OCI-LY7 (cell line): Measurements from ENCODE around the gene LTB4R. TPM values are rescaled to one million over a fixed set of nuclear protein-coding genes. Genes with fewer than 3 reads are reported as not detected.

Source experiments
- BruUV-seq: library from RNA; stranded (reverse); fragments of 400-500 nt; replicated peaks from 2 replicates; lab custom pipeline; 2021; lab: Mats Ljungman, UMichigan
- CTCF ChIA-PET: fragments of 300-600 bp; sonication (Branson Sonifier 250); formaldehyde crosslinking; loops from one replicate; lab custom pipeline; 2022; ENCODE audit warnings: antibody characterized with exemption; ENCODE audit not compliant: unreplicated experiment; lab: Charles Lee
- POLR2A ChIA-PET: fragments of 300-600 bp; sonication (Branson Sonifier 250); formaldehyde crosslinking; loops from one replicate; lab custom pipeline; 2022; ENCODE audit warnings: antibody characterized with exemption; lab: Charles Lee
- DNase-seq: peaks from one replicate; pipeline ENCODE4 v3.0.0-alpha.2; 2015; ENCODE audit warnings: low spot score
- H2AFZ ChIP-seq: fragments of 200-600 bp; sonication (generic), shearing (Covaris generic); 2 replicates; pipeline ENCODE4 v1.6.1; 2014; ENCODE audit warnings: mild to moderate bottlenecking, antibody characterized with exemption, low read length, moderate library complexity
- H3K27ac ChIP-seq: fragments of 200-600 bp; sonication (generic); 2 replicates; pipeline ENCODE4 v1.5.1; 2014; ENCODE audit warnings: mixed run types, low read depth, mild to moderate bottlenecking, moderate library complexity, low read length, inconsistent platforms; ENCODE audit not compliant: poor library complexity, severe bottlenecking
- H3K36me3 ChIP-seq: fragments of 200-600 bp; sonication (generic); 2 replicates; pipeline ENCODE4 v1.6.1; 2014; ENCODE audit warnings: mild to moderate bottlenecking, antibody characterized with exemption, low read length, moderate library complexity, mixed read lengths; ENCODE audit not compliant: insufficient read depth
- H3K4me1 ChIP-seq: fragments of 200-600 bp; sonication (generic); 2 replicates; pipeline ENCODE4 v1.5.1; 2014; ENCODE audit warnings: mild to moderate bottlenecking, low read length; ENCODE audit not compliant: insufficient read depth, poor library complexity, severe bottlenecking
- H3K4me2 ChIP-seq: fragments of 200-600 bp; sonication (generic); 2 replicates; pipeline ENCODE4 v1.6.1; 2014; ENCODE audit warnings: mild to moderate bottlenecking, low read length
- H3K4me3 ChIP-seq: fragments of 200-600 bp; sonication (generic); 2 replicates; pipeline ENCODE4 v1.5.1; 2014; ENCODE audit warnings: mild to moderate bottlenecking, low read depth, low read length; ENCODE audit not compliant: poor library complexity, severe bottlenecking
- H3K79me2 ChIP-seq: fragments of 200-600 bp; sonication (generic); 2 replicates; pipeline ENCODE4 v1.6.1; 2016; ENCODE audit warnings: low read depth, mild to moderate bottlenecking, low read length, moderate library complexity, mixed read lengths; ENCODE audit not compliant: insufficient read depth
- H3K9me2 ChIP-seq: fragments of 200-600 bp; sonication (generic); 2 replicates; pipeline ENCODE4 v1.6.1; 2016; ENCODE audit warnings: mild to moderate bottlenecking, low read length, mixed read lengths; ENCODE audit not compliant: insufficient read depth
- H3K9me3 ChIP-seq: fragments of 200-600 bp; sonication (generic); 2 replicates; pipeline ENCODE4 v1.6.1; 2014; ENCODE audit warnings: mild to moderate bottlenecking, mixed run types, low read length, mixed read lengths
- H4K20me1 ChIP-seq: fragments of 200-600 bp; sonication (generic); 2 replicates; pipeline ENCODE4 v1.6.1; 2014; ENCODE audit warnings: mild to moderate bottlenecking, antibody characterized with exemption, low read length, moderate library complexity, mixed read lengths; ENCODE audit not compliant: insufficient read depth
- EZH2phosphoT487 ChIP-seq: fragments of 200-600 bp; sonication (generic); IDR thresholded peaks from 2 replicates; pipeline ENCODE4 v1.6.1; 2018; ENCODE audit warnings: low read depth, borderline replicate concordance, mild to moderate bottlenecking, mixed run types, antibody characterized with exemption, low read length, moderate library complexity, mixed read lengths
- intact Hi-C: fragments of 100-400 bp; cut with micrococcal nuclease; formaldehyde crosslinking; loops from one replicate; pipeline ENCODE4 v1.10.0; 2022; ENCODE audit not compliant: unreplicated experiment
- total RNA-seq, 2 experiments: library from RNA; depleted of rRNA in 1 of 2; stranded (reverse); fragments of >200 nt in 1 of 2; shearing (Covaris generic) in 1 of 2; gene quantifications; 2 replicates each; pipeline ENCODE4 v1.2.3, GENCODE V29; 2014 to 2022
- TF ChIP-seq, protein P1 (sequence below): fragments of 200-600 bp; sonication (generic); conservative IDR thresholded peaks from 2 replicates; pipeline ENCODE4 v1.5.1; 2014; ENCODE audit warnings: mild to moderate bottlenecking, antibody characterized with exemption, low read length, moderate library complexity, mixed read lengths

LTB4R gene
- total RNA-seq, 2 experiments from 2014 or later, result 15.8 to 28.3 TPM

DNA sequence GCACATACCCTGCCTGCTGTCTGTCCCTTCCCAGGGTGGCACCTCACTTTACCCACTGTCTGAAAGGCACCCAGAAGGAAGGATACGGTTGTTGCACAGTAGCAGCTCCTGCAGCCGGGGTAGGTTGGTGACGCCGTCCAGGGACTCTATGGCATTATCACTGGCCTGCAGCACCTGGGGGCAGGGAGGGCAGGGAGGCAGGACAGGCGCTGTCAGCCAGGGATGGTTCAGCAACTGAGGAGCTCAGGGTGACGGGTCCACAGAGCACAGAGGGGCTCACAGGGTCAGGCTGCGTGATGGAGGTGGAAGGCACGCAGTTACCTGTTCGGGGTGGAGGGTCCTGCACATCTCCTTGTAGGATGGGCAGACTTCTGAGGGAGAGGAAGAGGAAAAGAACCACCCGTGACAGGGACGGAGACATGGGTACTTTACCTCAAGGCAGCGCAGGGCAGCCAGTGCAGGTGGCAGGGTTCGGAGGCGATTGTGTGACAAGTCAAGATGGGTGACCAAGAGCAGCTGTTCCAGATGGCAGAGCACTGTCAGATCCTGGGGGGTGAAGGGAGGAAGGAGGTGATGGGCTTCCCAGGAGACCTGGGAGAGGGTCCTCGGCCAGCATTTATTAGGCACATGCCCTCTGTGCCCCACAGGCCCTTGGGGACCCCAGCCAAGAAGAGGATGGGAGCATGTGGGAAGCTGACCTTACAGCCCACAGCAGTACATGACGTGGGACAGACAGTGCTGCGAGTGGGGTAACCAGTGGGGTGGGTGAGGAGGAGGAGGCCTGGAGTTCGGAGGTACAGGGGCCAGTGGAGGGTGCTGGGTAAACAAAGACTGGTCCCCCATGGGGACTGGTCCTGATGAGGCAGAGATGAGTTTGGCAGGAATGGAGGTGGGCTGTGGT is 44.7 kb upstream of the LTB4R start:
- DNase-seq, result no peak
- no peaks in the 10 kb centered on the region for H3K9me3 ChIP-seq
- BruUV-seq, result no TSS peak
- H4K20me1 ChIP-seq, result no peaks in the 10 kb centered on the region
- H2AFZ ChIP-seq, result no peak overlapping the region
- no peaks in the 10 kb centered on the region for H3K79me2 ChIP-seq
- H3K4me1 ChIP-seq, result peaks cover 18% of the 10 kb centered on the region
- POLR2A ChIA-PET, result interaction anchor here (0.6 kb wide), 1 partner anchor 140 kb away, joined by 3 read pairs; no protein-coding TSS in a partner anchor
- H3K9me2 ChIP-seq, result no peaks in the 10 kb centered on the region
- TF ChIP-seq, protein P1, sequence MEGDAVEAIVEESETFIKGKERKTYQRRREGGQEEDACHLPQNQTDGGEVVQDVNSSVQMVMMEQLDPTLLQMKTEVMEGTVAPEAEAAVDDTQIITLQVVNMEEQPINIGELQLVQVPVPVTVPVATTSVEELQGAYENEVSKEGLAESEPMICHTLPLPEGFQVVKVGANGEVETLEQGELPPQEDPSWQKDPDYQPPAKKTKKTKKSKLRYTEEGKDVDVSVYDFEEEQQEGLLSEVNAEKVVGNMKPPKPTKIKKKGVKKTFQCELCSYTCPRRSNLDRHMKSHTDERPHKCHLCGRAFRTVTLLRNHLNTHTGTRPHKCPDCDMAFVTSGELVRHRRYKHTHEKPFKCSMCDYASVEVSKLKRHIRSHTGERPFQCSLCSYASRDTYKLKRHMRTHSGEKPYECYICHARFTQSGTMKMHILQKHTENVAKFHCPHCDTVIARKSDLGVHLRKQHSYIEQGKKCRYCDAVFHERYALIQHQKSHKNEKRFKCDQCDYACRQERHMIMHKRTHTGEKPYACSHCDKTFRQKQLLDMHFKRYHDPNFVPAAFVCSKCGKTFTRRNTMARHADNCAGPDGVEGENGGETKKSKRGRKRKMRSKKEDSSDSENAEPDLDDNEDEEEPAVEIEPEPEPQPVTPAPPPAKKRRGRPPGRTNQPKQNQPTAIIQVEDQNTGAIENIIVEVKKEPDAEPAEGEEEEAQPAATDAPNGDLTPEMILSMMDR, result no peak
- no peak for TF ChIP-seq EZH2phosphoT487
- intact Hi-C loops, result no loop called here
- no peak overlapping the region for H3K4me2 ChIP-seq
- CTCF ChIA-PET, result no interaction called here
- no peak overlapping the region for H3K4me3 ChIP-seq
- H3K27ac ChIP-seq, result no peak overlapping the region
- H3K36me3 ChIP-seq, result no peaks in the 10 kb centered on the region

DNA sequence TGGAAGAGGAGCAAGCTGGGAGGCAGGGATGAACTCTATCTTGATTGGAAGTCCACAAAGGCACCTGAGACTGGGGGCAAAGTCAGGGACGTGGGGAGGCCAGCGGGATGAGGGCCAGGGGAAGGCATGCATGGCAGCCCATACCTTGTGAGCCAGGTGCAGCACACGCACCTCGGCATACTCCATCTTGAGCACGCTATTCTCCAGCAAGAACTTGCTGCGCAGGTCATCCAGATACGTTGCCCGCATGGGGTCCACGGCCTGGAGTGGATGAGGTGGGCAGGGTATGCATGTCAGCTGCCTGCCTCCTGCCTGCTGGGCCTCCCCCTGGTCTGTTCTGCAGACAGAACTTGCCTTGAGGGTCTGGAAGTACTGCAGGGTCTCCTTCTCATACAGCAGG is 43.8 kb upstream of the LTB4R start:
- no TSS peak for BruUV-seq
- DNase-seq, result no peak
- CTCF ChIA-PET, result no interaction called here

More for the DNA sequence above, 43.8 kb upstream of the LTB4R start:
- no peak overlapping the region for H3K4me3 ChIP-seq
- H2AFZ ChIP-seq, result no peak overlapping the region
- H3K9me3 ChIP-seq, result no peaks in the 10 kb centered on the region
- no peak overlapping the region for H3K4me2 ChIP-seq
- H3K79me2 ChIP-seq, result no peaks in the 10 kb centered on the region
- TF ChIP-seq, protein P1, result no peak
- no peak for TF ChIP-seq EZH2phosphoT487
- H4K20me1 ChIP-seq, result no peaks in the 10 kb centered on the region
- POLR2A ChIA-PET, result no interaction called here
- no peak overlapping the region for H3K27ac ChIP-seq
- no peaks in the 10 kb centered on the region for H3K9me2 ChIP-seq
- H3K36me3 ChIP-seq, result no peaks in the 10 kb centered on the region
- H3K4me1 ChIP-seq, result peaks cover 28% of the 10 kb centered on the region
- intact Hi-C loops, result no loop called here
